ENCODE results near the gene ASB13.
A peak's percentile ranks its signal among the peaks of the same experiment; 100 is the strongest.
"Not testable (repeated sequence)": the region's sequence is repeated elsewhere in the genome, so short reads cannot be mapped to it uniquely, and the experiment has no call there.

Gene ASB13

DNA sequence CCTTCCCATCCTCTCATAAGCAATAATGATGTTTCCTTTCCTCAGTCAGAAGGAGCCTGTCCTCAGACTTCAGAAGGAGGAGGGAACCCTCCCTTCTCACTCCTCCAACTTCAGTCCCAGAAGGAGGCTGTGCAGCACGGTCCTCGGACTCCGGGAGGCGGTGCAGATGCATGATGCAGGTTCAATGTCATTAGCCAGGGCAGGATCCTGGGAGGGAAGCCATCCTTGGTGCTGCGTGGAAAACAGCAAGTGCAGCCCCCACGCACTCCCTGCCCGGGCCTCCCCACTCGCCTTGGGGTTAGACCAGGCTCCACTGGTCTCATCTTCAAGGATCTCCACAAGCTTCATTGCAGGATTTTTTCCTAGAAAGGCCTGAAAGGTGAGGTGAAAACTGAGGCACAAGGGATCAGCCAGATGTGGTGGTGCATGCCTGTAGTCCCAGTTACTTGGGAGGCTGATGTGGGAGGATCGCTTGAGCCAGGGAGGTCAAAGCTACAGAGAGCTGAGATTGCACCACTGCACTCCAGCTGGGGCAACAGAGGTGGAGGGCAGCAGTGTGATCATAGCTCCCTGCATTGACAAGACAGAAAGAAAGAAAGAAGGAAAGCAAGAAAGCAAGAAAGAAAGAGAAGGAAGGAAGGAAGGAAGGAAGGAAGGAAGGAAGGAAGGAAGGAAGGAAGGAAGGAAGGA lies 62.0 kb downstream of the ASB13 start:
- DNase-seq = no peak

DNA sequence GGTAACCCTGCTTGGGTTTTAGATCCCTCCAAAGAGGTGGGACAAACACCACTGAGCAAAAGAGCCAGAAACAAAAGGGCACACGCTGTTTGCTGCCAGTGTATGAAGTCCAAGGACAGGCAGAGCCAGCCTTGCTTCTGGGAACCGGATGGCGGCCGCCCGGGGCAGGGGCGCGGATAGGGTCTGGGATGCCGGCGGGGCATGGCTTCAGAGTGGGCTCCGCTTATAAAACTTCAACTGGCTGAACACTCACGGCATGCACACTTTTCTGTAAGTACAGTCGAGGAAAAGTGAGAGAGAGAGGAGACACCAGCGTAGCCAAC lies 62.6 kb downstream of the ASB13 start:
- no peak for DNase-seq

DNA sequence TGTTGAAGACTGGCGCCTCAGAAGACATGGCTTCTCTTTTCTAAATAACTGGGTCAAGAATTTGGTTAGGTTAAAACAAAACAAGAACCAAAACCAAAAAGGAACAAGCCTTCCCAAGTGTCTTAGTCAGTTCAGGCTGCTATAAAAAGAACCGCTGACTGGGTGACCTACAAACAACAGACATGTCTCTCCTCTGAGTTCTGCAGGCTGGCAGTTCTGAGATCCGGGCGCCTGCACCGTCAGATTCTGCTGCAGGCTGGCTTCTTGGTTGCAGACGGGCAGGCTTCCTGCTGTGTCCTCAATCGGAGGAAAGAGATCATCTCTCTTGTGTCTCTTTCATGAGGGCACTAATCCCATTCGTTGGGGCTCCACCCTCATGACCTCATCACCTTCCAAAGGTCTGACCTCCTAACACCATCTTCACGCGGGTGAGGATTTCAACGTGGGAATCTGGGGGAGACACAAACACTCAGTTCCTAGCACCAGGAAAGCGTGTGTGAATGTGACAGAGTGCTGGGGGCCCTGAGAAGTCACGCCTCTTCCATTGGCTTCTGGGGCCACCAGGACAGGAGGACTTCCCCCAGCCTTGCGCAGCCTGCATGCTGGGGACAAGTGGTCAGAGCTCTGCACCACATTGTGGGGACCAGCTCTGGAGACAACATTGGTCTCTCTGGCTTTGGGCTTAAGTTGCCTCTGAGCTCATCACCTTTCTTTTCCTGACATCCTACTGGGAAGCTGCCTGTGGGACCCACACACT lies 63.1 kb downstream of the ASB13 start:
- no peak for DNase-seq

DNA sequence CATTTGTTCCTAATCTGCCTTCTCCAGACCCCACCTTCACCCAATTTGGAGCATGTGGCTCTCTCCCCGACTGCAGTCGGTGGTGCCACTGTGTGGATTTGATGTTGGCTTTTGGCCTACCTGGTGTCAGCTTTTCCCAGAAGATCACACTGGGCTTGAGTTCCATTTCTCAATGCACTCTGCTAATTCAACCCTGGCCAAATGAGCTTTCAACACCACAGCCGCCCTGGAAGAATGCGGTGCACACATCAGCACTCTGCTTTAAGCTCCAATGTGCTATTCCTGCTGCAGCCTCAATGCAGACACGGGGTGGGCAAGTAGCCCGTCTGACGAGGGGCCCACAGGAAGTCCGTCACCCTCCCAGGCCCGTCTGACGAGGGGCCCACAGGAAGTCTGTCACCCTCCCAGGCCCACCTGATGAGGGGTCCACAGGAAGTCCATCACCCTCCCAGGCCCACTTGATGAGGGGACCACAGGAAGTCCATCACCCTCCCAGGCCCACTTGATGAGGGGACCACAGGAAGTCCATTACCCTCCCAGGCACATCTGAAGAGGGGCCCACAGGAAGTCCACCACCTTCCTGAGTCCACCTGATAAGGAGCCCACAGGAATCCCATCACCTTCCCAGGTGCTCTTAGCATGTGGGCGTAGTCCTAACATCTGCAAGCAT lies 64.4 kb downstream of the ASB13 start:
- DNase-seq = no peak

DNA sequence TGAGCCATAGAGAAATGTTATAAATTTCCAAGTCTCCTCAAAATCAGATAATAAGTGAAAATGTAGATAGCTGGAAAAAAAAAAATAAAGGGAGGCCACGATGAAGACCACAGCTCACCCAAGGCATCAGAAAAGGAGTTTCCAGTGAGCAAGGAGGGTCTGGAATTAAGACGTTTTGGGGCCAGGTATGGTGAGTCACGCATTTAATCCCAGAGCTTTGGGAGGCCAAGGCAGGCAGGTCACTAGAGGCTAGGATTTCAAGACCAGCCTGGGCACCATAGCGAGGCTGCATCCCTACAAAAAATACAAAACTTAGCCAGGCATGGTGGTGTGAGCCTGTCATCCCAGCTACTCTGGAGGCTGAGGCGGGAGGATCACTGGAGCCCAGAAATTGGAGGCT lies 65.5 kb downstream of the ASB13 start:
- DNase-seq = peak; percentile 45

DNA sequence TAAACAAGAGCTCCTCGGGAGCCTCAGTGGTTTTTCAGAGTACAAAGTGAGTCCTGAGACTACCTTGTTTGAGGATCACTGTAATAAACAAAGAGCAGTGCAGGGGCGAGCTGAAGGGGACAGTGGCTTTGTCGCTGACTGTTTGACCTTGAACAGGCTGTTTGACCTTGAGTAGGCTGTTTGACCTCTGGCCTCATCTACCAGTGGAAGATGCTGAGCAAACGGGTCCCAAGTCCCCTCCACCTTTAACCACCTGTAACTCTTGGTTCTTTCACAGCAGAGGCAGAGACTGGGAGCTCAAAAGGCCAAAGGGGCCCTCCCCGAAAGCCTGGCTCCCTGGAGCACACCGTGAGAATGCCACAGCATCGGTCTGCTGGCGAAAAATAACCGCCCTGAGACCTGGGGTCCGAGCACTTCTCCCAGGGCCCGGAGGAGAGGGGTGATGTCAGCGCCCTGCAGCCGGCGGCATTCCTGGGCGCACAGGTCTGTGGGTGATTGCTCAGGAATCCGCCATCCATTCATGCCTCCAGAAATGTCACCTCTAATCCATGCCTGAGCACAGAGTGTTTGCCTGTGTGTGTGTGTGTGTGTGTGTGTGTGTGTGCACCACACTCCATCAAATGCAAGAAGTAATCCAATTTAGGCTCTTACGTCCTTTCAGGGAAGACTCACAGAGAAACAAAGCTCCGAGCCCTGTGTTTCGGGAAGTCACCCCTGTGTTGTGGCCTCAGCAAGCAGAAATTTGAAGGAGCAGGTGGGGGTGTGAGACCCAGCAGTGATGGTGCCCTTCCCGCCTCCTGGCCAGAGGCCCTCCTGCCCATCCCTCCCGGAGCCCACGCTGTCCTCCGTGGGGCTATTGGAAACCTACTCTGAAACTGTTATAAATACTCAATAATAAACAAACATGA lies 66.5 kb downstream of the ASB13 start:
- DNase-seq = peak; percentile 85

DNA sequence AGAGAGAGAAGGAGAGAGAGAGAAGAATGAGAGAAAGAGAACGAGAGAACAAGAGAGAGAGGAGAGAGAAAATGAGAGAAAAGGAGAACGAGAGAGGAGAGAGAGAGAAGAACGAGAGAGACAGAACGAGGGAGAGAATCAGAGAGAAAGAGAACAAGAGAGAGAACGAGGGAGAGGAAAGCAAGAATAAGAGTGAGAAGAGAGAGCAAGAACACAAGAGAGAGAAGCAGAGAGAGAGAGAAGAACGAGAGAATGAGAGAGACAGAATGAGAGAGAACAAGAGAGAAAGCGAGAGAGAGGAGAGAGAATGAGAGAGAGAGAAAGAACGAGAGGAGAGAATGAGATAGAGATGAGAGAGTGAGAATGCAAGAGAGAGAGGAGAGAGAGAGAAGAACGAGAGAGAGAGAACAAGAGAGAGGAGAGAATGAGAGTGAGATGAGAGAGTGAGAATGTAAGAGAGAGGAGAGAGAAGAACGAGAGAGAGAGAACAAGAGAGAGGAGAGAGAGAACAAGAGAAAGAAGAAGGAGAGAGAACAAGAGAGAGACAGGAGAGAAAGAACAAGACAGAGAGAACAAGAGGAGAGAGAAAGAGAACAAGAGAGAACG lies 68.2 kb downstream of the ASB13 start:
- no peak for DNase-seq

DNA sequence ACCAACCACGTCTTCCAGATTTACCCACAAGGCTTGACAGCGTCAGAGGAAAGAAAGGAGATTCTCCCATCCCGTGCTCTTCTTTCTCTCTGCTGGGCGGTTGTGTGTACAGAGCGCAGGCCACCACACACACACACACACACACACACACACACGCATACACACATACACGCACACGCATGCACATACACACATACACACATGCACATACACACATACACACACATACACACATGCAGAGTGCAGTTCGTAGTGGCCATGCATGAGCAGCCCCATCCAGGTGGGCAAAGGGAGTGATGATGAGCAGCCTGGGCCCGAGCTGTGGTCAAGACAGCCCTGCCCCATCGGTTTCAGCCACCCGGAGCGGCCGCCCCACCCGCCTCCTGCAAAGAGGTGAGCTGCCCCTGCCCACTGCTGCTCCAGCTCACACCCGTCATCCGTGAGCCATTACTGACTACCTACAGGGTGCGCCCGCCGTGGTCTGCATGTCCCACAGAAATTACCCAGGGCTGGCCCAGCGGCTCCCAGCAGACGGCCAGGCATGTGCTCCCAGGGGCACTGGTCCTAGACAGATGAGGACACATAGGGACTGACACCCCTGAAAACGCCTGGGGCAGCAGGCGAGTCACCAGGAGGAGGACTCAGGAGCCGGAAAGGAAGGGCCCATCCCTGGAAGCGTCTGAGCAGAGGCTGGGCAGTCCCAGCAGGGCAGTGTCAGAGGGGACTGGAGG lies 69.6 kb downstream of the ASB13 start:
- no peak for DNase-seq

DNA sequence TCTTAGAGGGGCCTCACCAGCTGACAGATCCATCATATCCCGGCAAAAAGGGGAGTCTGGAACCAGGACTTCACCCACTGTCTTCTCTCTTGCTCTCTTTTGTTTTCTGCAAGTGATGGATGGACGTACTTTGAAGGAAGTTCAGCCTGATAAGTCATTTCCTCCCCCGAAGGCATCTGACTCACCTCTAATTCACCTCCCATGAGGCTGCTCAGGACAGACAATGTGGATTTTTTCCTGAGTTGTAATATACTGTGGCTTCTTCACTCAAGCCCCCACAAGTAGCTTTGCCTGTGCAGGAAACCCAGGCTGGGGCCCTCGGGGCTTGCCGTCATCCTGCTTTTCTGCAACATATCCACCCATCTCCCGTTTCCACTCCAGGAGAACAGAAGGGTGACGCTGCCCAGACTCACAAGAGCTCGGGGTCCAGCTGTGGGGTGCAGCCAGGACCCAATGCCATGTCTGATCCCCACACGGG lies 70.4 kb downstream of the ASB13 start:
- no peak for DNase-seq

DNA sequence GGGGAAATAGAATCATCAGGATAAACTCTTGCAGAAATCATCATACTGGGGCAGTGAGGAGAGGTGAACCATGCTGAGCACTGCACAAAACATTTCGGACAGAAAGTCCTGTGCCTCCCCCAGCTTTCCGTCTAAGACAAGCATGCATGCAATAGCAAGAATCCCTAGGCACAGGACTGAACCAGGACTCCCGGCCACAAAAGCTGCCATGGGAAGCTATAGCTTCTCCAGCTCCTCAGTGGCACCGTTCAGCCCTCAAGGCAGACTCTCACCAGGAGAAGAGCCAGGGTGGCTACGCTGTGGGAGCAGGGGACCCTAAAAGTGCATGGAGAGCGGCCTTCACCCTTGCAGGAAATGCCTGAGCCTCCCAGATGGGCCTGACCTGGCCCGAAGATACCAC lies 70.8 kb downstream of the ASB13 start:
- DNase-seq = no peak

DNA sequence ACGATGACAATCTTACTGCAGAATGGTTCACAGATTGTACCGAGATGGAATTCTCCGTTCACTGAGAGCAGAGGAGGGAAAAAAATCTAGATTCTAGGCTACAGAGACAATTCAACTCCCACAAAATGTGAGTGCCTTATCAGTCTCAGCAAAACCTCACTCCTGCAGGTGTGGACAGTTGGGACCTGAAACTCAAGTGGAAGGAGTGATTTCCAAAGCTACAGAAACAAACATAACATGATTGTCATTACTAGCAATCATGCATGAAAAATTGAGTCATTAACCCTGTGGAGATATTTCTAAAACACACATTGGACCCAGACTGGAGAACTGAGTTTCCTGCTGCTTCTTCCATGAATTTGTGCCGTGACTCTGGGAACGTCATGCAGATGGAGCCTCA lies 71.3 kb downstream of the ASB13 start:
- DNase-seq = no peak

DNA sequence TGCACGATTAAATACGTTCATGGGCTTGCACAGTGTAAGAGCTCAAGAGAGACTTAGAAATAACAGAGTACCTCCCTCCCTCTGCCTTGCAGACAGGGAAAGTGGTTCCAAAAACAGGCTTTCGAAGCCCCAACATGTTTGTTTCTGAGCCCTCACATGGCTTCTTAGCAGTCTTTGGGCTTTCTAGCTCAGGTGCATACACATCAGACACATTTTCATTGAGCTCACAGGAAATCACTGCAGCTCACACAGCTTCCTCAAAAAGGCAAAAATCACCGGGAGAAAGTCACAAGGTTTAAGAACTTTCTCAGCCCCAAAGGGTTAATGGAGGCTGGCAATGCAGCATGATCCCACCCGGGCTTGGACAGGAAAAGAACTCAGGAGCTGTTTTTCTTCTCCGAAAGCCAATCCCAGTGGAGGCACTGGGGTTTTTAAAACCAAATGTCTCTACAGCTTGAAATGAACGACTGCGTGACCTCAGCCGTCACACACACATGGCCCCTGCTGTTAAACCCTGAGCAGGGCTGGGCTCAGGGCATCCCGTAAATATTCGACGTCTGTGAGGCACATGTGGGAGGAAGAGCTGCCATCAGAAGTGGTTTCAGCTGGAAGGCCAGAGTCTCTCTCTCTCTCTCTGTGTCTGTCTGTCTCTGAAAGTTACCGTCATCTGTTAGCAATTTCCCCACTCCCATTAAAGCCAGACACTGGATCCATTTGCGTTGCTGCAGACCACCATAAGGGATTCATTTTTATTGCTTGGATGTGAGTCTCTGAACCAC lies 71.9 kb downstream of the ASB13 start:
- no peak for DNase-seq

DNA sequence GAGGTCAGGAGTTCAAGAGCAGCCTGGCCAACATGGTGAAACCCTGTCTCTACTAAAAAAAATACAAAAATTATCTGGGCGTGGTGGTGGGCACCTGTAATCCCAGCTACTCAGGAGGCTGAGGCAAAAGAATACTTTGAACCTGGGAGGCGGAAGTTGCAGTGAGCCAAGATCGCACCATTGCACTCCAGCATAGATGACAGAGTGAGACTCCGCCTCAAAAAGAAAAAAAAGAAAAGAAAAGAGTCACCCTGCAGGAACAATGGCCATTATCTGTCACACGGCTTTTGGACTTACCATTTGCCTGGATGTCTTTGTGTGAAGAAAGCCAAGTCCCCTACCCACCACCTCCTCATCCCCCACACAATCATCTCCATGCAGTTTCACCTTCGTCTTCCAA lies 73.0 kb downstream of the ASB13 start:
- DNase-seq = not testable (repeated sequence)

DNA sequence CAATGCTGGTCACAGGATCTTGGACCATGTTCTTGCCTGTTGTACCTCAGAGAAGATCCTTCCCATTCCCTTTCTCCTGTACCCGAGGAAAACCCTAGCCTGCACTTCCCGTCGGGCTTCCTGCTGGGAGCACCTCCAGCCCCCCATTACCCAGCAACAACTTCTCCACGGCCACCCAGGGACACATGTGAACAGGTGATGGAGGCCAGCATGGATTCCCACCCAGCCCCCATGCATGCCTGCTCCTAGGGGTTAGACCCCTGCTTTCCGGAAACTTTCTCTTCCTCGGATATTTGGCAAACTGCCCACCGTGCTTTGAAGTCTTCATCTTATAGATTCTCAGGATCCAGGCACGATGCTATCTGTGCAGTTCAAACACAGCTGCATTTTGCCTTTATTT lies 74.3 kb downstream of the ASB13 start:
- no peak for DNase-seq

DNA sequence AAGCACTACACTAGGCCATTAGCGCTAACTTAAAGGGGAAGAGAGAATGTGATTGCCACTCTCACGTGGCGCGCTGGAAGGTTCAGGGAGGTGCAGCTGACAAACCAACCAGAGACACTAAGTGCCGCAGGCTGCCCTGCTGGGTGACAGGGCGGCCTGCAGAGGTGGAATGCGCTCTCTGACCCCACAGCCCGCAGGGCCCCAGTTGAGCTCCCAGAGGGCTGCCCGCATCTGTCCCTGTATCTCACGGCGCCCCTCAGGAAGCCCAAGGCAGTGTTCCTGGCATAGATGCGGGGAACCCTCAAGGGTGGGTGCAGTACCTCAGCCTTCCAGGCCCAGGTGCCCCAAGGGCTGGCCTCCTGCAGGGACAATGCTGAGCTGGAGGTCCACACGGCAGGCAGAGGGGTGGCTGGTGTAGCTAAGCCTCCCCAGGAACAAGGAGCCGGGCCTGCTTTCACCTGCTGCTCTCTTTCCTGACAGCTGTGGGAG lies 75.0 kb downstream of the ASB13 start:
- no peak for DNase-seq

DNA sequence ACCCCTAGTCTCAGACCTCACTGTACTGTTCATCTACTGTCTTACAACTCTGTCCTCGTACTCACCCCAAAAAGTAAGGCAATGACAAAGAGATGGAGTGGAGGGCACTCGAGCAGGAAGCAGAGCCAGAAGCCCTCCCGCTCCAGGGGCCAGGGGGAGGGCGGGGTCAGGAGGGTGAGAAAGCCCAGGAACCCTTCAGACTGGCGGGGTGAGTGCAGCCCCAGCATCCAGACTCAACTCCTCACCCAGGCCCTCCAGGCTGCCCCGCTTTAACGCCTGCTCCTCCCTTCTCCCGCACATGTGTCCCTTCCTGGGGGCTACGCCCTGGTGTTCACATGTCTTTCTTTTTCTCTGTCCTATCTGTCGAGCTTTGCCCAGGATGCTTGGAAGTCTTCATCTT lies 75.6 kb downstream of the ASB13 start:
- DNase-seq = no peak

DNA sequence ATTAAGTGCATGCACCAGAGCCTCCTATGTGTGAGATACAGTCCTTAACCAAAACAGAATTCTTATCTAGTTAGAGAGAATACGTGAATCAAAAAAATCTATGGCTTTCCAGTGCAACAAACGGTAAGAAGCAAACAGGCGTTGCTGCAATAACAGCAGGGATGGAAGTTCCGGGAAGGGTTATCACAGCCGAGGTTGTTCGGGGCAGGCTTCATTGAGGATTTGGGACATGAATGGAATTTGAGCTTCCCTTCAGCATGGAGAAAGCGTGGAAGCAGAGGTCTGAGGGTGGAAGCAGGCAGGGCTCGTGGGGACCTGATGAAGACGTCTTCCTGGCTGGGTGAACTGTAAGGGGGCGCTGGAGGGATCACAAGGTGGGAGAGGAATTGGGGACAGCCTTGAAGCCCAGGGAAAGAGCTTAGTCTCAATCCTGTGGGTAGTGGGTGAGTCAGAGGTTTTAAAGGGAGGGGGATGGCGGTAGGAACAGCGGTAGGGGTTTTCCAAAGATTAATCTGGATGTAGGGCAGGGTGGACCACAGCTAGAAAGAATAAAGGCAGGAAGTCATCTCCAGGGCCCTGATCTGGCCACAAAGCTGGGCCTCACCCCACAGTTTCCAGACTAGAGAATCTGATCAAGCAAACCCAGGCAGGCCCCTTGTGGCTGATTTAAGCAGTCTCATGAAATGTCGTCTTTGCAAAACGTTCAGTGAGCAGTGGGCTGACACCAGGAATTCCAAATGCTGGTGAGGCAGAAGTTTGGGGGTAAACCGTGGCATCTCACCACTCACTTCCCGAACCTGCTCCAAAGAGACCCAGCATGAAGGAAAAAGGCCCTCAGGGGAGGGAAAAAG lies 76.5 kb downstream of the ASB13 start:
- DNase-seq = no peak

DNA sequence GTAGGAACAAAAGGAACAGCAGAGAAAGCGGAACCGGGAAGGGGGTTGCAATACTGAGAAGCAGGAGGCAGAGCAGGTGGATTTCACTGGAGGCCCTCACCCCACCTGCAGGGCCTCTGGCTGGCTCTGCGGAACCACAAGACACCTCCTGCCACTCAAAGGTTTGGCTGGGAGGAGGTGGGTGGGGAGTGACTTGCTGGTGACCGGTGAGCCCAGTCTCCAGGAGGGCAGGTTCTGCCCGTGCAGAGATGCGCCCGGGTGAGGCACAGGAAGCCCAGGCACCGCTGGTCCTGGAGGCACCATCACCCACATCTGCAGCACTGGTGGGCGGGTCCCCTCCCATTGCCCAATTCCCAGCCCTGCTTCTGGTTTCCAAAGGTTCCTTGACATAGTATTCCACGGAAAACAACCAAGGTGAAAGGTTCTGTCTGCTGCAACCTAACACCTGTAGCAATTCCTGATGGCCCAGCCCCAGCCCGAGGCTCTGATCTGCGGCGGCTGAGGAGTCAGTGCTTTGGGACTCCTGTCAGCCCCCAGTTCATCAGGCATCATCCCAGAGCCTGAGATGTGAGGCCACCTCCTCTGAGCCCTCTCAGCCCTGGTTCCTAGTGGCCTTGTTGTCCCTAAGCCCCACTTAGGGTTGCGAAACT lies 77.3 kb downstream of the ASB13 start:
- DNase-seq = no peak
